H9 (cell line): ENCODE results near the gene TMIE. TPM values are rescaled to one million over a fixed set of nuclear protein-coding genes. Genes with fewer than 3 reads are reported as not detected.

Experiments used
- DNase-seq: peaks from one replicate; pipeline ENCODE4 v3.0.0-alpha.2; 2017
- H2AFZ ChIP-seq: one replicate; pipeline ENCODE4 v1.6.1; 2013; ENCODE audit warnings: mild to moderate bottlenecking, low read length, control low read depth, moderate library complexity
- H2AK5ac ChIP-seq: 2 replicates; pipeline ENCODE4 v1.6.1; 2013; ENCODE audit warnings: low read length, control low read depth, mixed read lengths; ENCODE audit not compliant: insufficient read length
- H2BK120ac ChIP-seq: one replicate; pipeline ENCODE4 v1.6.1; 2013; ENCODE audit warnings: low read depth, mild to moderate bottlenecking, low read length, control low read depth, inconsistent platforms; ENCODE audit not compliant: poor library complexity, severe bottlenecking
- H2BK12ac ChIP-seq: 2 replicates; pipeline ENCODE4 v1.6.1; 2013; ENCODE audit warnings: low read length, control low read depth, mixed read lengths, low read depth; ENCODE audit not compliant: insufficient read length
- H2BK15ac ChIP-seq: 2 replicates; pipeline ENCODE4 v1.6.1; 2013; ENCODE audit warnings: low read depth, low read length, control low read depth
- H2BK20ac ChIP-seq: one replicate; pipeline ENCODE4 v1.6.1; 2013; ENCODE audit warnings: low read depth, mild to moderate bottlenecking, low read length, control low read depth, inconsistent platforms; ENCODE audit not compliant: poor library complexity, severe bottlenecking
- H2BK5ac ChIP-seq: 2 replicates; pipeline ENCODE4 v1.6.1; 2013; ENCODE audit warnings: low read length, control low read depth, mixed read lengths; ENCODE audit not compliant: insufficient read length
- H3K14ac ChIP-seq: 2 replicates; pipeline ENCODE4 v1.6.1; 2013; ENCODE audit warnings: low read length, control low read depth; ENCODE audit not compliant: insufficient read depth
- H3K18ac ChIP-seq: 2 replicates; pipeline ENCODE4 v1.6.1; 2013; ENCODE audit warnings: low read depth, mild to moderate bottlenecking, mixed read lengths, low read length, control low read depth; ENCODE audit not compliant: insufficient read length
- H3K23ac ChIP-seq: 2 replicates; pipeline ENCODE4 v1.6.1; 2013; ENCODE audit warnings: low read length, control low read depth, mixed read lengths, low read depth; ENCODE audit not compliant: insufficient read length
- H3K23me2 ChIP-seq: 2 replicates; pipeline ENCODE4 v1.6.1; 2013; ENCODE audit warnings: low read depth, mild to moderate bottlenecking, mixed read lengths, low read length, control low read depth; ENCODE audit not compliant: insufficient read length, poor library complexity, severe bottlenecking
- H3K27ac ChIP-seq: 2 replicates; pipeline ENCODE4 v1.5.1; 2013; ENCODE audit warnings: low read length, control low read depth, mixed read lengths, low read depth; ENCODE audit not compliant: insufficient read length
- H3K27me3 ChIP-seq: 2 replicates; pipeline ENCODE4 v1.6.1; 2013; ENCODE audit warnings: low read length, control low read depth, inconsistent platforms; ENCODE audit not compliant: insufficient read depth
- H3K4ac ChIP-seq: 2 replicates; pipeline ENCODE4 v1.6.1; 2013; ENCODE audit warnings: low read depth, mild to moderate bottlenecking, control low read depth, inconsistent platforms, low read length, moderate library complexity
- H3K4me1 ChIP-seq: 2 replicates; pipeline ENCODE4 v1.6.1; 2013; ENCODE audit warnings: low read length, control low read depth, inconsistent platforms; ENCODE audit not compliant: insufficient read depth
- H3K4me2 ChIP-seq: 2 replicates; pipeline ENCODE4 v1.6.1; 2013; ENCODE audit warnings: low read length, control low read depth, mixed read lengths; ENCODE audit not compliant: insufficient read length, insufficient read depth
- H3K56ac ChIP-seq: 2 replicates; pipeline ENCODE4 v1.6.1; 2013; ENCODE audit warnings: low read depth, mild to moderate bottlenecking, mixed read lengths, low read length, control low read depth; ENCODE audit not compliant: insufficient read length
- H3K79me1 ChIP-seq: 2 replicates; pipeline ENCODE4 v1.6.1; 2013; ENCODE audit warnings: low read depth, mild to moderate bottlenecking, moderate library complexity, low read length, control low read depth, inconsistent platforms; ENCODE audit not compliant: insufficient read depth, poor library complexity, severe bottlenecking
- H3K79me2 ChIP-seq: 2 replicates; pipeline ENCODE4 v1.6.1; 2013; ENCODE audit warnings: low read length, control low read depth, inconsistent platforms; ENCODE audit not compliant: insufficient read depth
- H3K9ac ChIP-seq: 2 replicates; pipeline ENCODE4 v1.6.1; 2013; ENCODE audit warnings: low read length, control low read depth, mixed read lengths; ENCODE audit not compliant: insufficient read length; ENCODE audit errors: extremely low read depth
- H3K9me3 ChIP-seq: one replicate; pipeline ENCODE4 v1.6.1; 2013; ENCODE audit warnings: low read depth, low read length, inconsistent platforms; ENCODE audit not compliant: control insufficient read depth
- H3T11ph ChIP-seq: one replicate; pipeline ENCODE4 v1.6.1; 2013; ENCODE audit warnings: mild to moderate bottlenecking, low read length, control low read depth, inconsistent platforms
- H4K20me1 ChIP-seq: one replicate; pipeline ENCODE4 v1.6.1; 2013; ENCODE audit not compliant: control insufficient read depth, insufficient read length, insufficient read depth
- H4K5ac ChIP-seq: 2 replicates; pipeline ENCODE4 v1.6.1; 2013; ENCODE audit warnings: low read depth, mild to moderate bottlenecking, mixed read lengths, low read length, control low read depth; ENCODE audit not compliant: insufficient read length
- H4K8ac ChIP-seq: replicated peaks from 2 replicates; pipeline ENCODE4 v1.6.1; 2013; ENCODE audit warnings: low read length, control low read depth, mixed read lengths, low read depth; ENCODE audit not compliant: insufficient read length
- H4K91ac ChIP-seq: 2 replicates; pipeline ENCODE4 v1.6.1; 2013; ENCODE audit warnings: low read depth, mild to moderate bottlenecking, moderate library complexity, mixed read lengths, low read length, control low read depth; ENCODE audit not compliant: insufficient read length
- H3K27ac Mint-ChIP-seq, 3 experiments: 2 replicates in 2 of 3; 3 replicates in 1 of 3; pipeline ENCODE4 v1.8.0; 2020 to 2021; ENCODE audit warnings: mixed read lengths in 3 of 3, mild to moderate bottlenecking in 1 of 3, moderate library complexity in 1 of 3
- H3K27me3 Mint-ChIP-seq: 2 replicates; pipeline ENCODE4 v1.8.0; 2021; ENCODE audit warnings: low read depth, mild to moderate bottlenecking, moderate library complexity, mixed read lengths
- H3K36me3 Mint-ChIP-seq, 3 experiments: 2 replicates in 2 of 3; 3 replicates in 1 of 3; pipeline ENCODE4 v1.8.0; 2020 to 2021; ENCODE audit warnings: low read depth in 3 of 3, mixed read lengths in 3 of 3; ENCODE audit not compliant: insufficient read depth in 1 of 3
- H3K4me1 Mint-ChIP-seq, 2 experiments: 2 replicates each; pipeline ENCODE4 v1.8.0; 2020; ENCODE audit warnings: mixed read lengths in 2 of 2
- H3K4me3 Mint-ChIP-seq, 2 experiments: 2 replicates in 1 of 2; 3 replicates in 1 of 2; pipeline ENCODE4 v1.8.0; 2020 to 2021; ENCODE audit warnings: mild to moderate bottlenecking in 2 of 2, mixed read lengths in 2 of 2, moderate library complexity in 1 of 2
- H3K9me3 Mint-ChIP-seq, 2 experiments: 2 replicates in 1 of 2; 3 replicates in 1 of 2; pipeline ENCODE4 v1.8.0; 2020; ENCODE audit warnings: mild to moderate bottlenecking in 2 of 2, mixed read lengths in 2 of 2, moderate library complexity in 1 of 2
- CTCF ChIP-seq: fragments of 200-600 bp; sonication (generic); conservative IDR thresholded peaks from 3 replicates; pipeline ENCODE4 v1.8.0; 2021; ENCODE audit warnings: antibody characterized with exemption, mild to moderate bottlenecking
- WGBS: extraction: QIAGEN DNeasy Blood & Tissue Kit; methylation state at CpG from one replicate; pipeline ENCODE4 v1.1.7; 2013; ENCODE audit warnings: missing lambda C conversion rate, low lambda C conversion rate, mixed read lengths; ENCODE audit not compliant: insufficient read length; ENCODE audit errors: extremely low coverage; 5-methylcytosine and 5-hydroxymethylcytosine counted together
- total RNA-seq: library from RNA; stranded (reverse); gene quantifications from 2 replicates; pipeline ENCODE4 v1.2.1, GENCODE V29; 2021

Gene TMIE
- total RNA-seq, 1 experiment from 2014 or later, result 0.63 TPM

GRCh38 chr3:46729038-46729437 is 27.8 kb downstream of the TMIE start:
- Histone ChIP-seq H3K4ac (no peak overlapping the region), H2BK15ac (no peak overlapping the region), H4K20me1 (no peaks in the 10 kb centered on the region), H3K79me1 (no peaks in the 10 kb centered on the region), H3K4me1 (no peaks in the 10 kb centered on the region; the same call in none of the 2 replicates), H2AFZ (no peak overlapping the region), H3K14ac (no peak overlapping the region; the same call in 1 of the 2 replicates), H3T11ph (no peak overlapping the region), H4K8ac (no peak overlapping the region), H2BK120ac (no peak overlapping the region), H3K4me2 (no peak overlapping the region), H2BK12ac (no peak overlapping the region), H2BK5ac (no peak overlapping the region), H2BK20ac (no peak overlapping the region), H4K91ac (no peak overlapping the region), H3K27ac (no peak overlapping the region), H3K23ac (no peak overlapping the region), H3K27me3 (no peaks in the 10 kb centered on the region), H2AK5ac (no peak overlapping the region), H3K23me2 (no peaks in the 10 kb centered on the region), H3K9me3 (no peaks in the 10 kb centered on the region), H4K5ac (no peak overlapping the region), H3K79me2 (no peaks in the 10 kb centered on the region), H3K56ac (no peak overlapping the region), H3K18ac (no peak overlapping the region), H3K9ac (no peak overlapping the region)
- Mint-ChIP-seq H3K36me3 (no peaks in the 10 kb centered on the region), H3K9me3 (no peaks in the 10 kb centered on the region), H3K27ac (peak overlapping the region in 1 of 3 experiments; percentile 80; a peak in 2 of 7 replicates), H3K27me3 (peaks cover 3% of the 10 kb centered on the region), H3K4me1 (peaks cover 22 to 28% of the 10 kb centered on the region in 2 experiments), H3K4me3 (no peak overlapping the region)
- no CpG with 5 or more reads among the region's 4 CpGs for WGBS
- DNase-seq, result peak; percentile 23
- TF ChIP-seq CTCF, result no peak
